ENCODE results near the gene MBD1. TPM values are rescaled to one million over a fixed set of nuclear protein-coding genes. Genes with fewer than 3 reads are reported as not detected.

The MBD1 gene
- total RNA-seq, 1 experiment from 2014 or later = 43.5 TPM

DNA sequence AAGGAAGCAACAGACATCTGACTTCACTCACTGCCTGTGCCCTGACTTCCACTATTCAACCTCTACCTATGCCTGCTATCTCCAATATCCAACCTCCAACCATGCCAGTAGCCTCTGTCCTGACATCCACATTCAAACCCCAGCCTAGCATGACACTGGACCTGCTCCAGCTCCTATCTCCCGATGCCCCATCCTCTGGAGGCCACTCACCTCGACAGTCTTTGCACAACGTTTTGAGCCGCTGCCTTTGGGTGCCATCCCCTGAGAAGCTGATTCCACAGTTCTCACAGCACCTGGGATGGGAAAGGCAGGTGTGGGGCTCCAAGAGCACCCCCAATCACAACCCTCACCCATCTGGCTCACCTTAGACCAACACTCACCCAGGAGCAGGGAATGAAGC is 4.9 kb downstream of the MBD1 start:
- Histone ChIP-seq H3K9me3 (ENCODE audit: insufficient read depth, low read depth) (no peaks in the 10 kb centered on the region), H3K36me3 (ENCODE audit: low read depth) (peaks cover 29% of the 10 kb centered on the region), H2AFZ (no peak overlapping the region), H3K4me1 (replicated peaks; ENCODE audit: insufficient read depth) (peaks cover 15% of the 10 kb centered on the region), H3K4me3 (no peak overlapping the region), H4K20me1 (ENCODE audit: insufficient read depth) (peaks cover 3% of the 10 kb centered on the region; the same call in 1 of the 2 replicates), H3K79me2 (ENCODE audit: low read depth) (peaks cover 27% of the 10 kb centered on the region), H3K9me2 (ENCODE audit: insufficient read depth) (no peaks in the 10 kb centered on the region), H3K27me3 (ENCODE audit: insufficient read depth, low read depth) (no peaks in the 10 kb centered on the region), H3K4me2 (no peak overlapping the region), H3K27ac (no peak overlapping the region), H3F3A (ENCODE audit: insufficient read depth, low read depth) (no peaks in the 10 kb centered on the region; the same call in 1 of the 2 replicates)
- no peak for TF ChIP-seq EZH2 (IDR thresholded peaks at IDR 0.05; ENCODE audit: low read depth)
- TF ChIP-seq, protein P1, sequence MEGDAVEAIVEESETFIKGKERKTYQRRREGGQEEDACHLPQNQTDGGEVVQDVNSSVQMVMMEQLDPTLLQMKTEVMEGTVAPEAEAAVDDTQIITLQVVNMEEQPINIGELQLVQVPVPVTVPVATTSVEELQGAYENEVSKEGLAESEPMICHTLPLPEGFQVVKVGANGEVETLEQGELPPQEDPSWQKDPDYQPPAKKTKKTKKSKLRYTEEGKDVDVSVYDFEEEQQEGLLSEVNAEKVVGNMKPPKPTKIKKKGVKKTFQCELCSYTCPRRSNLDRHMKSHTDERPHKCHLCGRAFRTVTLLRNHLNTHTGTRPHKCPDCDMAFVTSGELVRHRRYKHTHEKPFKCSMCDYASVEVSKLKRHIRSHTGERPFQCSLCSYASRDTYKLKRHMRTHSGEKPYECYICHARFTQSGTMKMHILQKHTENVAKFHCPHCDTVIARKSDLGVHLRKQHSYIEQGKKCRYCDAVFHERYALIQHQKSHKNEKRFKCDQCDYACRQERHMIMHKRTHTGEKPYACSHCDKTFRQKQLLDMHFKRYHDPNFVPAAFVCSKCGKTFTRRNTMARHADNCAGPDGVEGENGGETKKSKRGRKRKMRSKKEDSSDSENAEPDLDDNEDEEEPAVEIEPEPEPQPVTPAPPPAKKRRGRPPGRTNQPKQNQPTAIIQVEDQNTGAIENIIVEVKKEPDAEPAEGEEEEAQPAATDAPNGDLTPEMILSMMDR (conservative IDR thresholded peaks at IDR 0.05) = no peak
- intact Hi-C loops (cut with micrococcal nuclease; ENCODE audit: unreplicated experiment) = no loop called here
- ChIA-PET CTCF (no interaction called here), POLR2A (ENCODE audit: unreplicated experiment) (no interaction called here)
- no TSS peak for BruUV-seq (replicated peaks)
- DNase-seq = no peak

DNA sequence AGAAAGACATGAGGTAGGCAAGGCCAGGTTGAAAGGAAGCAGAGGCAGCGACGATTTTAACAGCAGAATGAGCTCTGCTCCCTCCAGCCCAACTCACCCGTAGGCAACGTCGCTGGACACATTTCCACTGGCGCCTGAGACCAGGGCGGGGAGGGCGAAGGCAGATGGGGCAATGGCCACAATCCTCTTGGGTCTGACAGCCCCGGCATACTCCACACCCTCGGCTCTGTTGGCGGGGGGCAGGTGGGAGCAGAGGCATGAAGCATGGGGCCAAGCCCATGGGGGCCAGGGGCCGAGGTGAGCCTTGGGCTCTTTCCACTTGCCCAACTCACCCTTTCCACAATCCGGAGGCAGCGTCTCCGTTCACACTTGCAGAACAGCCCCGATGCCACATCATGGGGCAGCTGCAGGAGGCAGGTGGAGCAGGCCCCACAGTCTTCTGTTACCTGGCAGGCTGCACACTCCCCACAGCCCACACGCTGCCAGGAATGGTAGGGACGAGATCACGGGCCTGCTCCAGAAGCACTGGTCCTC is 5.8 kb downstream of the MBD1 start:
- Histone ChIP-seq H3F3A (ENCODE audit: insufficient read depth, low read depth) (no peaks in the 10 kb centered on the region), H3K4me1 (replicated peaks; ENCODE audit: insufficient read depth) (peaks cover 15% of the 10 kb centered on the region), H3K36me3 (ENCODE audit: low read depth) (peaks cover 29% of the 10 kb centered on the region), H3K9me3 (ENCODE audit: insufficient read depth, low read depth) (no peaks in the 10 kb centered on the region), H2AFZ (no peak overlapping the region), H3K27me3 (ENCODE audit: insufficient read depth, low read depth) (no peaks in the 10 kb centered on the region), H3K79me2 (ENCODE audit: low read depth) (peaks cover 21% of the 10 kb centered on the region), H3K27ac (no peak overlapping the region), H3K4me3 (no peak overlapping the region), H3K4me2 (no peak overlapping the region), H3K9me2 (ENCODE audit: insufficient read depth) (no peaks in the 10 kb centered on the region), H4K20me1 (ENCODE audit: insufficient read depth) (peaks cover 3% of the 10 kb centered on the region; the same call in 1 of the 2 replicates)
- TF ChIP-seq, protein P1 (conservative IDR thresholded peaks at IDR 0.05) = no peak
- no peak for TF ChIP-seq EZH2 (IDR thresholded peaks at IDR 0.05; ENCODE audit: low read depth)
- DNase-seq = no peak
- intact Hi-C loops (cut with micrococcal nuclease; ENCODE audit: unreplicated experiment) = no loop called here
- CTCF ChIA-PET = no interaction called here
- POLR2A ChIA-PET (ENCODE audit: unreplicated experiment) = no interaction called here
- BruUV-seq (replicated peaks) = no TSS peak

DNA sequence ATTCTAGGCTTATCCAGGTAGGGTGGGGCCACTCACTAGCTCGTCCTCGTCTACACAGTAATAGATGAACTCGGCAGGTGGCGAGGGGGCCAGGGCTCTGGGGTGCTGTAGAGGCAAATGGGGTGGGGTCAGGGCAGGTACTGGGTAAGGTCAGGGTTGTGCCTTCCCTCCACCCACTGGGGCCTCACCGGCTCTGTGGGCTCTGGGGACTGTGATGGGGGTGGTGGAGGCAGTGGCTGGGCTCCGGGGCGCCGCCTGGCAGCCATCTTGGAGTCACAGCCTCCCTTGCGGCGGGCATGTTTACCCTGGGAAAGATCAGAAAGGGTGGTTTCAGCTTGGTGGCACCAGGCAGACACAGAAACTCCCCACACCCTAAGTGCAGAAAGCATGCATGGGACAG is 6.4 kb downstream of the MBD1 start:
- Histone ChIP-seq H3K4me3 (no peak overlapping the region), H3K27ac (no peak overlapping the region), H3K9me2 (ENCODE audit: insufficient read depth) (no peaks in the 10 kb centered on the region), H2AFZ (no peak overlapping the region), H4K20me1 (ENCODE audit: insufficient read depth) (peaks cover 3% of the 10 kb centered on the region; the same call in 1 of the 2 replicates), H3K9me3 (ENCODE audit: insufficient read depth, low read depth) (no peaks in the 10 kb centered on the region), H3K4me2 (no peak overlapping the region), H3K4me1 (replicated peaks; ENCODE audit: insufficient read depth) (peaks cover 9% of the 10 kb centered on the region), H3K27me3 (ENCODE audit: insufficient read depth, low read depth) (no peaks in the 10 kb centered on the region), H3K79me2 (ENCODE audit: low read depth) (peaks cover 14% of the 10 kb centered on the region), H3F3A (ENCODE audit: insufficient read depth, low read depth) (no peaks in the 10 kb centered on the region), H3K36me3 (ENCODE audit: low read depth) (peaks cover 29% of the 10 kb centered on the region)
- intact Hi-C loops (cut with micrococcal nuclease; ENCODE audit: unreplicated experiment) = no loop called here
- DNase-seq = no peak
- ChIA-PET POLR2A (ENCODE audit: unreplicated experiment) (no interaction called here), CTCF (no interaction called here)
- BruUV-seq (replicated peaks) = no TSS peak
- TF ChIP-seq, protein P1 (conservative IDR thresholded peaks at IDR 0.05) = no peak
- no peak for TF ChIP-seq EZH2 (IDR thresholded peaks at IDR 0.05; ENCODE audit: low read depth)
